Erythroblast (primary cell): Measurements from ENCODE around the gene SLC25A27.

ENCODE experiments used
- GATA1 ChIP-seq: IDR thresholded peaks from 2 replicates; pipeline ENCODE4 v1.6.1; 2011; ENCODE audit warnings: low read depth, mild to moderate bottlenecking, control low read depth, low read length, moderate library complexity
- POLR2A ChIP-seq: IDR thresholded peaks from 2 replicates; pipeline ENCODE4 v1.6.1; 2011; ENCODE audit warnings: mild to moderate bottlenecking, low read length

GRCh38 chr6:46715141-46715540 lies 62.4 kb downstream of the SLC25A27 start:
- TF ChIP-seq POLR2A = no peak
- TF ChIP-seq GATA1 = no peak
